ENCODE data around the gene CWF19L1.

GRCh38 chr10:100216006-100216405, 51.4 kb downstream of the CWF19L1 start:
- no peak for TF ChIP-seq CTCF (conservative IDR thresholded peaks at IDR 0.05)
- TF ChIP-seq EZH2 (IDR thresholded peaks at IDR 0.05; ENCODE audit: low read depth): no peak
